Measurements from ENCODE around the gene FAM120B.
A peak's percentile ranks its signal among the peaks of the same experiment; 100 is the strongest.

FAM120B gene

GRCh38 chr6:170285482-170285881 is 21.1 kb upstream of the FAM120B start:
- FAIRE-seq (no peak), DNase-seq (ENCODE audit: insufficient read length, low spot score) (no peak)

- no peak for FAIRE-seq
- DNase-seq (ENCODE audit: insufficient read length, low spot score), result no peak
Observed at GRCh38 chr6:170286246-170286933, 20.2 kb upstream of the FAM120B start.

GRCh38 chr6:170286934-170287265 is 19.7 kb upstream of the FAM120B start:
- no peak for FAIRE-seq

GRCh38 chr6:170287371-170287876 is 19.1 kb upstream of the FAM120B start:
- no peak for FAIRE-seq
- no peak for DNase-seq (ENCODE audit: insufficient read length, low spot score)

More at GRCh38 chr6:170286934-170287265, 19.7 kb upstream of the FAM120B start:
- DNase-seq (ENCODE audit: insufficient read length, low spot score), result no peak

- FAIRE-seq, result no peak
Observed at GRCh38 chr6:170288091-170288631, 18.4 kb upstream of the FAM120B start.

GRCh38 chr6:170288852-170289179 is 17.7 kb upstream of the FAM120B start:
- no peak for FAIRE-seq
- no peak for DNase-seq (ENCODE audit: insufficient read length, low spot score)

More at GRCh38 chr6:170288091-170288631, 18.4 kb upstream of the FAM120B start:
- DNase-seq (ENCODE audit: insufficient read length, low spot score), result no peak

- FAIRE-seq, result no peak
- no peak for DNase-seq (ENCODE audit: insufficient read length, low spot score)
Observed at GRCh38 chr6:170289180-170289931, 17.2 kb upstream of the FAM120B start.

GRCh38 chr6:170289951-170290295 is 16.6 kb upstream of the FAM120B start:
- no peak for FAIRE-seq
- DNase-seq (ENCODE audit: insufficient read length, low spot score), result no peak

- no peak for FAIRE-seq
Observed at GRCh38 chr6:170290296-170291128, 16.0 kb upstream of the FAM120B start, which contains the start of gene DLL1. Gene DLL1 (minus strand): TSS chr6:170291078. CDS start chr6:170290139, 939 bp downstream.

GRCh38 chr6:170291271-170292110 is 15.1 kb upstream of the FAM120B start:
- peak; percentile 40 for FAIRE-seq
- no peak for DNase-seq (ENCODE audit: insufficient read length, low spot score)

More at GRCh38 chr6:170290296-170291128, 16.0 kb upstream of the FAM120B start, which contains the start of gene DLL1:
- no peak for DNase-seq (ENCODE audit: insufficient read length, low spot score)

GRCh38 chr6:170292111-170292406 is 14.5 kb upstream of the FAM120B start:
- FAIRE-seq, result no peak
- no peak for DNase-seq (ENCODE audit: insufficient read length, low spot score)

- no peak for FAIRE-seq
- no peak for DNase-seq (ENCODE audit: insufficient read length, low spot score)
Observed at GRCh38 chr6:170292407-170293158, 14.0 kb upstream of the FAM120B start.

- DNase-seq (ENCODE audit: insufficient read length, low spot score) (no peak), FAIRE-seq (no peak)
Observed at GRCh38 chr6:170293341-170294231, 13.0 kb upstream of the FAM120B start.

- FAIRE-seq (no peak), DNase-seq (ENCODE audit: insufficient read length, low spot score) (no peak)
Observed at GRCh38 chr6:170294298-170294730, 12.2 kb upstream of the FAM120B start.

GRCh38 chr6:170294813-170295509 is 11.6 kb upstream of the FAM120B start:
- DNase-seq (ENCODE audit: insufficient read length, low spot score), result no peak
- FAIRE-seq, result no peak

- FAIRE-seq (no peak), DNase-seq (ENCODE audit: insufficient read length, low spot score) (no peak)
Observed at GRCh38 chr6:170295510-170296422, 10.8 kb upstream of the FAM120B start.

- DNase-seq (ENCODE audit: insufficient read length, low spot score) (no peak), FAIRE-seq (no peak)
Observed at GRCh38 chr6:170296423-170296745, 10.2 kb upstream of the FAM120B start.
